Mesendoderm (in vitro differentiated cells): ENCODE measurements around the gene CCDC92B.

Experiments
- DNase-seq: peaks from one replicate; pipeline ENCODE4 v3.0.0; 2013
- H2AK5ac ChIP-seq: 2 replicates; pipeline ENCODE4 v1.6.1; 2013; ENCODE audit warnings: low read length, inconsistent platforms
- H2BK120ac ChIP-seq: 2 replicates; pipeline ENCODE4 v1.6.1; 2013; ENCODE audit warnings: low read depth, mild to moderate bottlenecking, low read length, moderate library complexity, mixed read lengths
- H2BK15ac ChIP-seq: replicated peaks from 2 replicates; pipeline ENCODE4 v1.6.1; 2013; ENCODE audit warnings: low read depth, mild to moderate bottlenecking, moderate library complexity
- H2BK5ac ChIP-seq: 2 replicates; pipeline ENCODE4 v1.6.1; 2013; ENCODE audit warnings: low read length, inconsistent platforms
- H3K18ac ChIP-seq: 2 replicates; pipeline ENCODE4 v1.6.1; 2013; ENCODE audit warnings: mild to moderate bottlenecking, low read length, mixed read lengths
- H3K23ac ChIP-seq: one replicate; pipeline ENCODE4 v1.6.1; 2013; ENCODE audit warnings: low read length
- H3K27ac ChIP-seq: 2 replicates; pipeline ENCODE4 v1.5.1; 2013; ENCODE audit warnings: low read depth, mild to moderate bottlenecking, inconsistent platforms, low read length, moderate library complexity
- H3K27me3 ChIP-seq: 2 replicates; pipeline ENCODE4 v1.6.1; 2013; ENCODE audit warnings: low read length, control low read depth, mild to moderate bottlenecking, inconsistent platforms; ENCODE audit not compliant: insufficient read depth, poor library complexity
- H3K36me3 ChIP-seq: 2 replicates; pipeline ENCODE4 v1.6.1; 2013; ENCODE audit warnings: low read length, inconsistent platforms; ENCODE audit not compliant: control insufficient read depth, insufficient read depth
- H3K4ac ChIP-seq: one replicate; pipeline ENCODE4 v1.6.1; 2013; ENCODE audit warnings: low read depth, mild to moderate bottlenecking, low read length, moderate library complexity
- H3K4me1 ChIP-seq: 2 replicates; pipeline ENCODE4 v1.6.1; 2013; ENCODE audit warnings: low read depth, low read length, inconsistent platforms; ENCODE audit not compliant: control insufficient read depth
- H3K4me2 ChIP-seq: 2 replicates; pipeline ENCODE4 v1.6.1; 2013; ENCODE audit warnings: low read length
- H3K4me3 ChIP-seq: 2 replicates; pipeline ENCODE4 v1.5.1; 2013; ENCODE audit warnings: mild to moderate bottlenecking, low read length
- H3K56ac ChIP-seq: one replicate; pipeline ENCODE4 v1.6.1; 2013; ENCODE audit warnings: low read length
- H3K79me1 ChIP-seq: 2 replicates; pipeline ENCODE4 v1.6.1; 2013; ENCODE audit warnings: low read length, inconsistent platforms
- H3K79me2 ChIP-seq: 2 replicates; pipeline ENCODE4 v1.6.1; 2013; ENCODE audit warnings: mild to moderate bottlenecking, low read length; ENCODE audit not compliant: control insufficient read depth, insufficient read depth
- H3K9ac ChIP-seq: 2 replicates; pipeline ENCODE4 v1.6.1; 2013; ENCODE audit warnings: low read length, inconsistent platforms
- H4K5ac ChIP-seq: one replicate; pipeline ENCODE4 v1.6.1; 2013; ENCODE audit warnings: low read length
- H4K8ac ChIP-seq: one replicate; pipeline ENCODE4 v1.6.1; 2013; ENCODE audit warnings: low read depth, mild to moderate bottlenecking, control low read depth, low read length, moderate library complexity
- WGBS: extraction: QIAGEN DNeasy Blood & Tissue Kit; methylation state at CpG from one replicate; pipeline ENCODE4 v1.1.7; 2013; ENCODE audit warnings: low lambda C conversion rate, missing lambda C conversion rate; ENCODE audit not compliant: insufficient coverage; ENCODE audit errors: extremely low coverage; 5-methylcytosine and 5-hydroxymethylcytosine counted together

Gene CCDC92B

GRCh38 chr17:2703606-2704005 lies 45.8 kb downstream of the CCDC92B start:
- Histone ChIP-seq H3K4me3 (no peak overlapping the region), H3K27me3 (no peaks in the 10 kb centered on the region), H3K4me2 (no peak overlapping the region), H4K5ac (no peak overlapping the region), H2BK120ac (no peak overlapping the region), H3K23ac (no peak overlapping the region), H3K79me2 (peaks cover 30% of the 10 kb centered on the region), H2BK5ac (no peak overlapping the region), H3K36me3 (no peaks in the 10 kb centered on the region), H4K8ac (no peak overlapping the region), H3K4ac (no peak overlapping the region), H3K79me1 (peaks cover 6% of the 10 kb centered on the region), H3K9ac (no peak overlapping the region), H3K18ac (no peak overlapping the region), H3K27ac (no peak overlapping the region), H2BK15ac (no peak overlapping the region), H3K4me1 (no peaks in the 10 kb centered on the region), H2AK5ac (no peak overlapping the region), H3K56ac (no peak overlapping the region)
- no CpG with 5 or more reads among the region's 16 CpGs for WGBS
- no peak for DNase-seq

- Histone ChIP-seq H3K4me1 (no peaks in the 10 kb centered on the region), H3K79me2 (peaks cover 27% of the 10 kb centered on the region), H3K18ac (no peak overlapping the region), H2AK5ac (no peak overlapping the region), H2BK120ac (no peak overlapping the region), H3K27ac (no peak overlapping the region), H3K56ac (no peak overlapping the region), H2BK15ac (no peak overlapping the region), H3K27me3 (no peaks in the 10 kb centered on the region), H3K23ac (no peak overlapping the region), H3K79me1 (peaks cover 4% of the 10 kb centered on the region), H3K36me3 (peaks cover under 1% of the 10 kb centered on the region), H3K4me2 (no peak overlapping the region), H4K8ac (no peak overlapping the region), H3K9ac (no peak overlapping the region), H2BK5ac (no peak overlapping the region), H3K4ac (no peak overlapping the region), H4K5ac (no peak overlapping the region), H3K4me3 (no peak overlapping the region)
- no peak for DNase-seq
- WGBS: no CpG with 5 or more reads among the region's 20 CpGs
Measured at GRCh38 chr17:2703181-2703580, 46.3 kb downstream of the CCDC92B start.

GRCh38 chr17:2701996-2702741 lies 47.3 kb downstream of the CCDC92B start:
- H3K9ac ChIP-seq: no peak overlapping the region
- peaks cover 17% of the 10 kb centered on the region for H3K79me2 ChIP-seq
- no peak overlapping the region for H2AK5ac ChIP-seq
- no peak overlapping the region for H2BK120ac ChIP-seq
- H2BK15ac ChIP-seq: no peak overlapping the region
- H3K4me3 ChIP-seq: no peak overlapping the region
- no peaks in the 10 kb centered on the region for H3K4me1 ChIP-seq
- H4K5ac ChIP-seq: no peak overlapping the region
- H2BK5ac ChIP-seq: no peak overlapping the region
- H3K27me3 ChIP-seq: no peaks in the 10 kb centered on the region
- no peak overlapping the region for H3K4ac ChIP-seq
- no peak overlapping the region for H3K27ac ChIP-seq
- no peak overlapping the region for H3K56ac ChIP-seq
- H4K8ac ChIP-seq: no peak overlapping the region
- H3K23ac ChIP-seq: no peak overlapping the region
- peaks cover 2% of the 10 kb centered on the region for H3K36me3 ChIP-seq
- no peak overlapping the region for H3K18ac ChIP-seq
- no peak overlapping the region for H3K4me2 ChIP-seq
- peak; percentile 38 for DNase-seq
- WGBS: no CpG with 5 or more reads among the region's 22 CpGs
- H3K79me1 ChIP-seq: peaks cover 3% of the 10 kb centered on the region

GRCh38 chr17:2701161-2701995 lies 48.1 kb downstream of the CCDC92B start:
- Histone ChIP-seq H4K5ac (no peak overlapping the region), H3K18ac (no peak overlapping the region), H3K9ac (no peak overlapping the region), H3K4ac (no peak overlapping the region), H2AK5ac (no peak overlapping the region), H3K56ac (no peak overlapping the region), H4K8ac (no peak overlapping the region), H2BK5ac (no peak overlapping the region), H3K23ac (no peak overlapping the region), H2BK120ac (no peak overlapping the region), H3K27me3 (no peaks in the 10 kb centered on the region), H3K36me3 (peaks cover 4% of the 10 kb centered on the region), H3K27ac (no peak overlapping the region), H3K79me2 (peaks cover 9% of the 10 kb centered on the region), H3K4me3 (no peak overlapping the region), H3K4me1 (no peaks in the 10 kb centered on the region), H2BK15ac (no peak overlapping the region), H3K4me2 (no peak overlapping the region), H3K79me1 (peaks cover 3% of the 10 kb centered on the region)
- no peak for DNase-seq
- WGBS: no CpG with 5 or more reads among the region's 41 CpGs

GRCh38 chr17:2700491-2701141 lies 48.8 kb downstream of the CCDC92B start:
- no peaks in the 10 kb centered on the region for H3K4me1 ChIP-seq
- H3K36me3 ChIP-seq: peaks cover 4% of the 10 kb centered on the region
- no peak overlapping the region for H2BK5ac ChIP-seq
- H3K4me3 ChIP-seq: no peak overlapping the region
- no peak overlapping the region for H3K18ac ChIP-seq
- no peak overlapping the region for H2BK120ac ChIP-seq
- H3K23ac ChIP-seq: no peak overlapping the region
- H4K8ac ChIP-seq: no peak overlapping the region
- no peak overlapping the region for H4K5ac ChIP-seq
- no peak for DNase-seq
- no peak overlapping the region for H3K27ac ChIP-seq
- no peak overlapping the region for H3K9ac ChIP-seq
- no peaks in the 10 kb centered on the region for H3K27me3 ChIP-seq
- peaks cover 1% of the 10 kb centered on the region for H3K79me1 ChIP-seq
- no peak overlapping the region for H3K4ac ChIP-seq
- H3K4me2 ChIP-seq: no peak overlapping the region
- no peak overlapping the region for H2AK5ac ChIP-seq
- WGBS: no CpG with 5 or more reads among the region's 27 CpGs
- peaks cover 4% of the 10 kb centered on the region for H3K79me2 ChIP-seq
- H3K56ac ChIP-seq: no peak overlapping the region
- H2BK15ac ChIP-seq: no peak overlapping the region
